ENCODE measurements around the gene UBASH3A. TPM values are rescaled to one million over a fixed set of nuclear protein-coding genes. Genes with fewer than 3 reads are reported as not detected.

The UBASH3A gene
- total RNA-seq, 1 experiment from 2014 or later: 0.07 TPM

- DNase-seq (ENCODE audit: low read depth, low spot score) (no peak), ATAC-seq (no peak)
- ChIA-PET CTCF (no interaction called here), POLR2A (no interaction called here), RAD21 (ENCODE audit: low non-redundant PET in 1 of 2, low total read pairs in 2 of 2, uncharacterized antibody in 2 of 2, unreplicated experiment in 2 of 2) (no interaction called here)
- H3K27me3 ChIP-seq (ENCODE audit: insufficient read depth, low read length): no peaks in the 10 kb centered on the region
- H3K9me2 ChIP-seq (ENCODE audit: insufficient read depth): no peaks in the 10 kb centered on the region
- H3K9ac ChIP-seq (ENCODE audit: low read length): no peak overlapping the region
- no peaks in the 10 kb centered on the region for H3K79me2 ChIP-seq (ENCODE audit: insufficient read depth, low read length)
- H3K36me3 ChIP-seq (ENCODE audit: control insufficient read depth in 1 of 2, insufficient read depth in 2 of 2, low read length in 2 of 2): no peaks in the 10 kb centered on the region
- no TSS peak for BruUV-seq (replicated peaks)
- no peaks in the 10 kb centered on the region for H4K20me1 ChIP-seq (ENCODE audit: insufficient read depth)
- TF ChIP-seq REST (IDR thresholded peaks at IDR 0.05; ENCODE audit: low read depth) (no peak), ZBTB33 (IDR thresholded peaks at IDR 0.05; ENCODE audit: extremely low read depth, insufficient replicate concordance, low read length) (no peak), SP1 (IDR thresholded peaks at IDR 0.05; ENCODE audit: low read depth) (no peak), ZFX (IDR thresholded peaks at IDR 0.05) (no peak), ELF1 (IDR thresholded peaks at IDR 0.05; ENCODE audit: borderline replicate concordance, low read depth) (no peak), CBX3 (IDR thresholded peaks at IDR 0.05; ENCODE audit: low read depth) (no peak), SIN3A (IDR thresholded peaks at IDR 0.05; ENCODE audit: low read depth) (no peak), RAD21 (IDR thresholded peaks at IDR 0.05; ENCODE audit: low read depth) (no peak)
- H3K9me3 ChIP-seq (ENCODE audit: control insufficient read depth in 1 of 2, insufficient read depth in 1 of 2, low read depth in 1 of 2, low read length in 2 of 2): no peaks in the 10 kb centered on the region
- no peak overlapping the region for H2AFZ ChIP-seq (ENCODE audit: low read depth, low read length, poor library complexity, severe bottlenecking)
- H3K27ac ChIP-seq (ENCODE audit: low read depth, low read length): no peak overlapping the region
- intact Hi-C loops (cut with micrococcal nuclease): no loop called here
- peaks cover 0 to 5% of the 10 kb centered on the region in 2 experiments; a peak in 1 of 4 replicates for H3K4me1 ChIP-seq (ENCODE audit: control insufficient read depth in 1 of 2, insufficient read depth in 2 of 2, low read length in 2 of 2)
- H3K4me3 ChIP-seq (replicated peaks in 1 of 2; ENCODE audit: low read depth in 1 of 2, low read length in 2 of 2): no peak overlapping the region
- no peak overlapping the region for H3K4me2 ChIP-seq (ENCODE audit: low read length)
Observed at GRCh38 chr21:42480736-42481135, 77.0 kb downstream of the UBASH3A start.

All from HCT116 (cell line).